H9 (cell line): ENCODE data around the gene PNRC2. TPM values are rescaled to one million over a fixed set of nuclear protein-coding genes. Genes with fewer than 3 reads are reported as not detected.

Experiments
- DNase-seq: peaks from one replicate; pipeline ENCODE4 v3.0.0-alpha.2; 2017
- H2AFZ ChIP-seq: one replicate; pipeline ENCODE4 v1.6.1; 2013; ENCODE audit warnings: mild to moderate bottlenecking, low read length, control low read depth, moderate library complexity
- H2AK5ac ChIP-seq: 2 replicates; pipeline ENCODE4 v1.6.1; 2013; ENCODE audit warnings: low read length, control low read depth, mixed read lengths; ENCODE audit not compliant: insufficient read length
- H2BK120ac ChIP-seq: one replicate; pipeline ENCODE4 v1.6.1; 2013; ENCODE audit warnings: low read depth, mild to moderate bottlenecking, low read length, control low read depth, inconsistent platforms; ENCODE audit not compliant: poor library complexity, severe bottlenecking
- H2BK12ac ChIP-seq: 2 replicates; pipeline ENCODE4 v1.6.1; 2013; ENCODE audit warnings: low read length, control low read depth, mixed read lengths, low read depth; ENCODE audit not compliant: insufficient read length
- H2BK15ac ChIP-seq: 2 replicates; pipeline ENCODE4 v1.6.1; 2013; ENCODE audit warnings: low read depth, low read length, control low read depth
- H2BK20ac ChIP-seq: one replicate; pipeline ENCODE4 v1.6.1; 2013; ENCODE audit warnings: low read depth, mild to moderate bottlenecking, low read length, control low read depth, inconsistent platforms; ENCODE audit not compliant: poor library complexity, severe bottlenecking
- H2BK5ac ChIP-seq: 2 replicates; pipeline ENCODE4 v1.6.1; 2013; ENCODE audit warnings: low read length, control low read depth, mixed read lengths; ENCODE audit not compliant: insufficient read length
- H3K14ac ChIP-seq: 2 replicates; pipeline ENCODE4 v1.6.1; 2013; ENCODE audit warnings: low read length, control low read depth; ENCODE audit not compliant: insufficient read depth
- H3K18ac ChIP-seq: 2 replicates; pipeline ENCODE4 v1.6.1; 2013; ENCODE audit warnings: low read depth, mild to moderate bottlenecking, mixed read lengths, low read length, control low read depth; ENCODE audit not compliant: insufficient read length
- H3K23ac ChIP-seq: 2 replicates; pipeline ENCODE4 v1.6.1; 2013; ENCODE audit warnings: low read length, control low read depth, mixed read lengths, low read depth; ENCODE audit not compliant: insufficient read length
- H3K23me2 ChIP-seq: 2 replicates; pipeline ENCODE4 v1.6.1; 2013; ENCODE audit warnings: low read depth, mild to moderate bottlenecking, mixed read lengths, low read length, control low read depth; ENCODE audit not compliant: insufficient read length, poor library complexity, severe bottlenecking
- H3K27ac ChIP-seq: 2 replicates; pipeline ENCODE4 v1.5.1; 2013; ENCODE audit warnings: low read length, control low read depth, mixed read lengths, low read depth; ENCODE audit not compliant: insufficient read length
- H3K27me3 ChIP-seq: 2 replicates; pipeline ENCODE4 v1.6.1; 2013; ENCODE audit warnings: low read length, control low read depth, inconsistent platforms; ENCODE audit not compliant: insufficient read depth
- H3K4ac ChIP-seq: 2 replicates; pipeline ENCODE4 v1.6.1; 2013; ENCODE audit warnings: low read depth, mild to moderate bottlenecking, control low read depth, inconsistent platforms, low read length, moderate library complexity
- H3K4me1 ChIP-seq: 2 replicates; pipeline ENCODE4 v1.6.1; 2013; ENCODE audit warnings: low read length, control low read depth, inconsistent platforms; ENCODE audit not compliant: insufficient read depth
- H3K4me2 ChIP-seq: 2 replicates; pipeline ENCODE4 v1.6.1; 2013; ENCODE audit warnings: low read length, control low read depth, mixed read lengths; ENCODE audit not compliant: insufficient read length, insufficient read depth
- H3K56ac ChIP-seq: 2 replicates; pipeline ENCODE4 v1.6.1; 2013; ENCODE audit warnings: low read depth, mild to moderate bottlenecking, mixed read lengths, low read length, control low read depth; ENCODE audit not compliant: insufficient read length
- H3K79me1 ChIP-seq: 2 replicates; pipeline ENCODE4 v1.6.1; 2013; ENCODE audit warnings: low read depth, mild to moderate bottlenecking, moderate library complexity, low read length, control low read depth, inconsistent platforms; ENCODE audit not compliant: insufficient read depth, poor library complexity, severe bottlenecking
- H3K79me2 ChIP-seq: 2 replicates; pipeline ENCODE4 v1.6.1; 2013; ENCODE audit warnings: low read length, control low read depth, inconsistent platforms; ENCODE audit not compliant: insufficient read depth
- H3K9ac ChIP-seq: 2 replicates; pipeline ENCODE4 v1.6.1; 2013; ENCODE audit warnings: low read length, control low read depth, mixed read lengths; ENCODE audit not compliant: insufficient read length; ENCODE audit errors: extremely low read depth
- H3K9me3 ChIP-seq: one replicate; pipeline ENCODE4 v1.6.1; 2013; ENCODE audit warnings: low read depth, low read length, inconsistent platforms; ENCODE audit not compliant: control insufficient read depth
- H3T11ph ChIP-seq: one replicate; pipeline ENCODE4 v1.6.1; 2013; ENCODE audit warnings: mild to moderate bottlenecking, low read length, control low read depth, inconsistent platforms
- H4K20me1 ChIP-seq: one replicate; pipeline ENCODE4 v1.6.1; 2013; ENCODE audit not compliant: control insufficient read depth, insufficient read length, insufficient read depth
- H4K5ac ChIP-seq: 2 replicates; pipeline ENCODE4 v1.6.1; 2013; ENCODE audit warnings: low read depth, mild to moderate bottlenecking, mixed read lengths, low read length, control low read depth; ENCODE audit not compliant: insufficient read length
- H4K8ac ChIP-seq: replicated peaks from 2 replicates; pipeline ENCODE4 v1.6.1; 2013; ENCODE audit warnings: low read length, control low read depth, mixed read lengths, low read depth; ENCODE audit not compliant: insufficient read length
- H4K91ac ChIP-seq: 2 replicates; pipeline ENCODE4 v1.6.1; 2013; ENCODE audit warnings: low read depth, mild to moderate bottlenecking, moderate library complexity, mixed read lengths, low read length, control low read depth; ENCODE audit not compliant: insufficient read length
- H3K27ac Mint-ChIP-seq, 3 experiments: 2 replicates in 2 of 3; 3 replicates in 1 of 3; pipeline ENCODE4 v1.8.0; 2020 to 2021; ENCODE audit warnings: mixed read lengths in 3 of 3, mild to moderate bottlenecking in 1 of 3, moderate library complexity in 1 of 3
- H3K27me3 Mint-ChIP-seq: 2 replicates; pipeline ENCODE4 v1.8.0; 2021; ENCODE audit warnings: low read depth, mild to moderate bottlenecking, moderate library complexity, mixed read lengths
- H3K36me3 Mint-ChIP-seq, 3 experiments: 2 replicates in 2 of 3; 3 replicates in 1 of 3; pipeline ENCODE4 v1.8.0; 2020 to 2021; ENCODE audit warnings: low read depth in 3 of 3, mixed read lengths in 3 of 3; ENCODE audit not compliant: insufficient read depth in 1 of 3
- H3K4me1 Mint-ChIP-seq, 2 experiments: 2 replicates each; pipeline ENCODE4 v1.8.0; 2020; ENCODE audit warnings: mixed read lengths in 2 of 2
- H3K4me3 Mint-ChIP-seq, 2 experiments: 2 replicates in 1 of 2; 3 replicates in 1 of 2; pipeline ENCODE4 v1.8.0; 2020 to 2021; ENCODE audit warnings: mild to moderate bottlenecking in 2 of 2, mixed read lengths in 2 of 2, moderate library complexity in 1 of 2
- H3K9me3 Mint-ChIP-seq, 2 experiments: 2 replicates in 1 of 2; 3 replicates in 1 of 2; pipeline ENCODE4 v1.8.0; 2020; ENCODE audit warnings: mild to moderate bottlenecking in 2 of 2, mixed read lengths in 2 of 2, moderate library complexity in 1 of 2
- total RNA-seq: library from RNA; stranded (reverse); gene quantifications from 2 replicates; pipeline ENCODE4 v1.2.1, GENCODE V29; 2021
- TF ChIP-seq, protein P1 (sequence below): fragments of 200-600 bp; sonication (generic); conservative IDR thresholded peaks from 3 replicates; pipeline ENCODE4 v1.8.0; 2021; ENCODE audit warnings: antibody characterized with exemption, mild to moderate bottlenecking

Gene PNRC2
- total RNA-seq, 1 experiment from 2014 or later, result 87.6 TPM

- Histone ChIP-seq H2BK5ac (no peak overlapping the region), H3K23me2 (no peaks in the 10 kb centered on the region), H4K91ac (no peak overlapping the region), H4K8ac (no peak overlapping the region), H3K27ac (no peak overlapping the region), H3K79me2 (no peaks in the 10 kb centered on the region), H3K18ac (no peak overlapping the region), H3K4ac (no peak overlapping the region), H3K56ac (no peak overlapping the region), H2AFZ (no peak overlapping the region), H3K4me1 (no peaks in the 10 kb centered on the region), H2BK120ac (no peak overlapping the region), H3K9ac (no peak overlapping the region), H3T11ph (no peak overlapping the region), H2BK20ac (no peak overlapping the region), H3K14ac (no peak overlapping the region), H2BK15ac (no peak overlapping the region), H3K4me2 (no peak overlapping the region), H4K20me1 (no peaks in the 10 kb centered on the region), H3K79me1 (no peaks in the 10 kb centered on the region), H3K27me3 (no peaks in the 10 kb centered on the region), H3K9me3 (no peaks in the 10 kb centered on the region), H2AK5ac (no peak overlapping the region), H4K5ac (no peak overlapping the region), H2BK12ac (no peak overlapping the region), H3K23ac (no peak overlapping the region)
- TF ChIP-seq, protein P1, sequence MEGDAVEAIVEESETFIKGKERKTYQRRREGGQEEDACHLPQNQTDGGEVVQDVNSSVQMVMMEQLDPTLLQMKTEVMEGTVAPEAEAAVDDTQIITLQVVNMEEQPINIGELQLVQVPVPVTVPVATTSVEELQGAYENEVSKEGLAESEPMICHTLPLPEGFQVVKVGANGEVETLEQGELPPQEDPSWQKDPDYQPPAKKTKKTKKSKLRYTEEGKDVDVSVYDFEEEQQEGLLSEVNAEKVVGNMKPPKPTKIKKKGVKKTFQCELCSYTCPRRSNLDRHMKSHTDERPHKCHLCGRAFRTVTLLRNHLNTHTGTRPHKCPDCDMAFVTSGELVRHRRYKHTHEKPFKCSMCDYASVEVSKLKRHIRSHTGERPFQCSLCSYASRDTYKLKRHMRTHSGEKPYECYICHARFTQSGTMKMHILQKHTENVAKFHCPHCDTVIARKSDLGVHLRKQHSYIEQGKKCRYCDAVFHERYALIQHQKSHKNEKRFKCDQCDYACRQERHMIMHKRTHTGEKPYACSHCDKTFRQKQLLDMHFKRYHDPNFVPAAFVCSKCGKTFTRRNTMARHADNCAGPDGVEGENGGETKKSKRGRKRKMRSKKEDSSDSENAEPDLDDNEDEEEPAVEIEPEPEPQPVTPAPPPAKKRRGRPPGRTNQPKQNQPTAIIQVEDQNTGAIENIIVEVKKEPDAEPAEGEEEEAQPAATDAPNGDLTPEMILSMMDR, result no peak
- DNase-seq, result no peak
- H3K27me3 Mint-ChIP-seq, result peaks cover 8% of the 10 kb centered on the region
- peaks cover 6 to 9% of the 10 kb centered on the region in 2 experiments; a peak in 3 of 5 replicates for H3K9me3 Mint-ChIP-seq
- no peak overlapping the region for H3K27ac Mint-ChIP-seq
- no peak overlapping the region for H3K4me3 Mint-ChIP-seq
- no peaks in the 10 kb centered on the region for H3K4me1 Mint-ChIP-seq
- 0 out of 7 replicates have a peak, but pooled peaks cover 0 to 4% (median 0%) of the 10 kb centered on the region in 3 experiments for H3K36me3 Mint-ChIP-seq
Observed at GRCh38 chr1:23947366-23947765, 12.3 kb upstream of the PNRC2 start.
